SK-N-SH treated with all-trans-retinoic acid at 6 μM for 48 hours (cell line): ENCODE measurements around the gene RNF213.

Experiments
- ATAC-seq: fragments of 200-7000 bp; cut with Tn5 transposase; 3 replicates; pipeline ENCODE4 v1.9.1; 2020; ENCODE audit warnings: mild to moderate bottlenecking, moderate library complexity
- ARNTL ChIP-seq: fragments of 450-650 bp; formaldehyde crosslinking; IDR thresholded peaks from 2 replicates; pipeline ENCODE4 v1.5.0; 2020; ENCODE audit warnings: low read depth, mild to moderate bottlenecking, moderate library complexity, borderline replicate concordance
- BACH2 ChIP-seq: fragments of 250-450 bp; sonication (Bioruptor Pico); IDR thresholded peaks from 2 replicates; pipeline ENCODE4 v1.9.0; 2021; ENCODE audit warnings: mild to moderate bottlenecking, borderline replicate concordance
- CREB5 ChIP-seq: fragments of 250-450 bp; sonication (Bioruptor Pico); IDR thresholded peaks from 2 replicates; pipeline ENCODE4 v1.5.1; 2020; ENCODE audit warnings: low read depth, mild to moderate bottlenecking, moderate library complexity
- CSDC2 ChIP-seq: fragments of 250-450 bp; sonication (Bioruptor Pico); IDR thresholded peaks from 2 replicates; pipeline ENCODE4 v1.5.0; 2020; ENCODE audit warnings: mild to moderate bottlenecking, moderate library complexity
- ESRRG ChIP-seq: fragments of 250-450 bp; sonication (Bioruptor Pico); IDR thresholded peaks from 2 replicates; pipeline ENCODE4 v1.6.1; 2021; ENCODE audit warnings: mild to moderate bottlenecking
- GLIS3 ChIP-seq: fragments of 250-450 bp; sonication (Bioruptor Pico); IDR thresholded peaks from 2 replicates; pipeline ENCODE4 v1.5.0; 2020; ENCODE audit warnings: mild to moderate bottlenecking, moderate library complexity
- ISL1 ChIP-seq: fragments of 250-450 bp; sonication (Bioruptor Pico); IDR thresholded peaks from 2 replicates; pipeline ENCODE4 v2.1.2; 2022; ENCODE audit warnings: mild to moderate bottlenecking, moderate library complexity
- PATZ1 ChIP-seq: fragments of 250-450 bp; sonication (Bioruptor Pico); IDR thresholded peaks from 2 replicates; pipeline ENCODE4 v1.8.0; 2020; ENCODE audit warnings: mild to moderate bottlenecking, moderate library complexity, borderline replicate concordance
- POU6F1 ChIP-seq: fragments of 250-450 bp; sonication (Bioruptor Pico); IDR thresholded peaks from 2 replicates; pipeline ENCODE4 v1.8.0; 2021; ENCODE audit warnings: low read depth, mild to moderate bottlenecking, moderate library complexity, borderline replicate concordance
- PPARA ChIP-seq: fragments of 250-450 bp; sonication (Bioruptor Pico); IDR thresholded peaks from 2 replicates; pipeline ENCODE4 v1.5.0; 2020; ENCODE audit warnings: mild to moderate bottlenecking, borderline replicate concordance
- RARB ChIP-seq: fragments of 250-450 bp; sonication (Bioruptor Pico); IDR thresholded peaks from 2 replicates; pipeline ENCODE4 v1.8.0; 2021; ENCODE audit warnings: mild to moderate bottlenecking, moderate library complexity
- SNAI2 ChIP-seq: fragments of 250-450 bp; sonication (Bioruptor Pico); IDR thresholded peaks from 2 replicates; pipeline ENCODE4 v1.5.0; 2020; ENCODE audit warnings: mild to moderate bottlenecking, moderate library complexity
- TCF4 ChIP-seq: fragments of 250-450 bp; sonication (Bioruptor Pico); IDR thresholded peaks from 2 replicates; pipeline ENCODE4 v1.8.0; 2021; ENCODE audit warnings: mild to moderate bottlenecking, moderate library complexity, borderline replicate concordance
- TOX ChIP-seq: fragments of 250-450 bp; sonication (Bioruptor Pico); IDR thresholded peaks from 2 replicates; pipeline ENCODE4 v1.8.0; 2021; ENCODE audit warnings: mild to moderate bottlenecking, moderate library complexity, borderline replicate concordance
- TSHZ2 ChIP-seq: fragments of 250-450 bp; sonication (Bioruptor Pico); IDR thresholded peaks from 2 replicates; pipeline ENCODE4 v1.5.0; 2020; ENCODE audit warnings: mild to moderate bottlenecking, moderate library complexity
- ZC3H10 ChIP-seq: fragments of 250-450 bp; sonication (Bioruptor Pico); IDR thresholded peaks from 2 replicates; pipeline ENCODE4 v1.5.1; 2021; ENCODE audit warnings: mild to moderate bottlenecking, moderate library complexity
- ZFP3 ChIP-seq: fragments of 250-450 bp; sonication (Bioruptor Pico); IDR thresholded peaks from 2 replicates; pipeline ENCODE4 v1.5.0; 2020; ENCODE audit warnings: mild to moderate bottlenecking, moderate library complexity
- ZFP30 ChIP-seq: fragments of 450-650 bp; formaldehyde crosslinking; IDR thresholded peaks from 2 replicates; pipeline ENCODE4 v1.5.0; 2022; ENCODE audit warnings: mild to moderate bottlenecking, moderate library complexity
- ZNF565 ChIP-seq: fragments of 450-650 bp; formaldehyde crosslinking; conservative IDR thresholded peaks from 2 replicates; pipeline ENCODE4 v1.5.0; 2020; ENCODE audit warnings: low read depth, mild to moderate bottlenecking, moderate library complexity
- ZNF70 ChIP-seq: fragments of 450-650 bp; formaldehyde crosslinking; IDR thresholded peaks from 2 replicates; pipeline ENCODE4 v1.5.0; 2020; ENCODE audit warnings: mild to moderate bottlenecking, moderate library complexity
- ZNF8 ChIP-seq: fragments of 450-650 bp; formaldehyde crosslinking; IDR thresholded peaks from 2 replicates; pipeline ENCODE4 v1.5.0; 2020; ENCODE audit warnings: mild to moderate bottlenecking, moderate library complexity

Gene RNF213

DNA sequence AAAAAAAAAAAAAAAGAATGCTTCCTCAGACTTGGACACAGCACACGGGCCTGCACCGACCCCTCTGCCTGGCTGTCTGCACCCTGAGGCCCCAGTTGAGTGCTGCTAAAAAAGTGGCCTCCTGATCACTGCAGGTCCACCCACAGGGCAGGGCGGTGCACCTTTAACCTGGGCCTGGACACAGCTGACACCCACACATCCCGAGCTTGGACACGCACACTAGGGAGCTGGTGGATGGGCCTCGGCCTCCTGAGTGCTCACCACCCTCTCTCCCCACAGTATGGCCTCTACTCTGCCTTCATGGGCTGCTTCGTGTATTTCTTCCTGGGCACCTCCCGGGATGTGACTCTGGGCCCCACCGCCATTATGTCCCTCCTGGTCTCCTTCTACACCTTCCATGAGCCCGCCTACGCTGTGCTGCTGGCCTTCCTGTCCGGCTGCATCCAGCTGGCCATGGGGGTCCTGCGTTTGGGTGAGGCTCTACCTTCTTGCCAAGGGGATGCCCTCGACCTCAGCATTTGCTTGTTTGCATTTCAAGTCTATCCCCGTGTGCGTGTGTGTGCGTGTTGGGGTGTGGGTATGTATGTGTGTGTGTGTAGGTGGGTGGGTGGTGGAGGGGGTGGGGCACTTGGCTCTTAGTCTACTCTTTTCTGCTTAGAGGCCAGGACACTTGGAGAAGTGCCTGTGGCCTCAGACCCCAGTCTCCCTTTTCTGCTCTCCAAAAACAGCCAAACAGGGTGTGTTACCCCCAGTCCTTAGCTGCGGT, 38.1 kb upstream of the RNF213 start (continued):
- TF ChIP-seq TOX, result no peak
- TF ChIP-seq ISL1, result no peak
- TF ChIP-seq ZFP3, result no peak
- TF ChIP-seq GLIS3 (CRISPR knock-in tag), result no peak
- TF ChIP-seq CREB5 (CRISPR knock-in tag), result no peak
- no peak for TF ChIP-seq CSDC2 (CRISPR knock-in tag)
- no peak for TF ChIP-seq ESRRG
- no peak for TF ChIP-seq RARB
- TF ChIP-seq BACH2 (CRISPR knock-in tag), result no peak
- no peak for TF ChIP-seq ARNTL
- no peak for TF ChIP-seq ZNF8 (CRISPR knock-in tag)
- TF ChIP-seq ZNF565, result no peak

- TF ChIP-seq BACH2 (CRISPR knock-in tag), result no peak
- TF ChIP-seq ZNF8 (CRISPR knock-in tag), result no peak
- no peak for TF ChIP-seq PPARA
- TF ChIP-seq ZC3H10 (CRISPR knock-in tag), result no peak
- TF ChIP-seq RARB, result no peak
- no peak for TF ChIP-seq CREB5 (CRISPR knock-in tag)
- no peak for TF ChIP-seq ZFP3
- TF ChIP-seq POU6F1 (CRISPR knock-in tag), result no peak
- no peak for TF ChIP-seq GLIS3 (CRISPR knock-in tag)
- no peak for TF ChIP-seq PATZ1 (CRISPR knock-in tag)
- TF ChIP-seq TSHZ2 (CRISPR knock-in tag), result no peak
- no peak for TF ChIP-seq ZNF70 (CRISPR knock-in tag)
- TF ChIP-seq, all 23 proteins: peak for 0
- ATAC-seq, result no peak
Observed at GRCh38 chr17:80223142-80223815, 37.4 kb upstream of the RNF213 start.

DNA sequence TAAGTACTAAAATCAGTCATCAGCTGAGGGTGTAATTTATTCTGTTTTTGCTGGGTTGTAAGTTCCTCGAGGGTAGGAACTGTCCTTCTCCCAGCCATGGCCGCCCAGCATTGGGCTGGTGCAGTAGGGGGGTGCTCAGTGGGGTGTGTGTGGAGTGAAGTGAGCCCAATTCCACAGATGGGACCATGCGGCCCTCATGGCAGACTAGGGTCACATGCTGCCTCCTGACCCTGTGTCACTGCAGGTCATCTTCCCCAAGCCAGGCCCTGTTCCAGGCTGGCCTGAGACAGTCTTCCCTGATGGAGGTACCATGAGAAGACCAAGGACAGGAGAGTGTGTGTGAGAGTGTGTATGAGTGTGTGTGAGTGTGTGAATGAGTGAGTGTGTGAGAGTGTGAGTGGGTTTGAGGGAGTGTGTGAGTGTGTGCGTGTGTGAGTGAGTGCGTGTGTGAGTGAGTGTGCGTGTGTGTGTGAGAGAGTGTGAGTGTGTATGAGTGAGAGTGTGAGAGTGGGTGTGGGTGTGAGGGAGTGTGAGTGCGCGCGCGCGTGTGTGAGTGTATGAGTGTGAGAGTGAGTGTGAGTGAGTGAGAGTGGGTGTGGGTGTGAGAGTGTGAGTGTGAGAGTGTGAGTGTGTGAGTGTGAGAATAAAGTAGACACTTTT, 36.7 kb upstream of the RNF213 start:
- ATAC-seq, result no peak
- TF ChIP-seq SNAI2 (CRISPR knock-in tag), result no peak
- TF ChIP-seq ZFP30 (CRISPR knock-in tag), result no peak
- TF ChIP-seq ISL1, result no peak
- no peak for TF ChIP-seq GLIS3 (CRISPR knock-in tag)
- no peak for TF ChIP-seq POU6F1 (CRISPR knock-in tag)
- TF ChIP-seq TSHZ2 (CRISPR knock-in tag), result no peak
- no peak for TF ChIP-seq PPARA
- TF ChIP-seq ZFP3, result no peak
- TF ChIP-seq ARNTL, result no peak
- TF ChIP-seq TCF4 (CRISPR knock-in tag), result no peak
- no peak for TF ChIP-seq TOX
- TF ChIP-seq ZNF565, result no peak
- TF ChIP-seq BACH2 (CRISPR knock-in tag), result no peak
- TF ChIP-seq CSDC2 (CRISPR knock-in tag), result no peak
